K562 (cell line): ENCODE measurements around the gene CCDC183. TPM values are rescaled to one million over a fixed set of nuclear protein-coding genes. Genes with fewer than 3 reads are reported as not detected.
A peak's percentile ranks its signal among the peaks of the same experiment; 100 is the strongest.

ENCODE experiments used
- BRCA1 ChIP-seq, 2 experiments: fragments of 450-650 bp in 1 of 2; sonication (generic) in 1 of 2; formaldehyde crosslinking in 1 of 2; IDR thresholded peaks; 2 replicates each; pipeline versions ENCODE4 v1.5.0 to v1.6.1; 2017 to 2020; ENCODE audit warnings: mild to moderate bottlenecking in 1 of 2, missing genetic modification reagents in 1 of 2
- L3MBTL2 ChIP-seq: fragments of 450-650 bp; IDR thresholded peaks from 2 replicates; pipeline ENCODE4 v1.6.1; 2016; ENCODE audit warnings: mild to moderate bottlenecking, moderate library complexity
- MGA ChIP-seq: fragments of 450-650 bp; IDR thresholded peaks from 2 replicates; pipeline ENCODE4 v1.6.1; 2016; ENCODE audit warnings: mild to moderate bottlenecking, moderate library complexity
- NFXL1 ChIP-seq: fragments of 450-650 bp; formaldehyde crosslinking; IDR thresholded peaks from 2 replicates; pipeline ENCODE4 v1.4.0; 2021; ENCODE audit warnings: mild to moderate bottlenecking
- SAFB ChIP-seq: fragments of 200-400 bp; formaldehyde crosslinking; IDR thresholded peaks from 2 replicates; pipeline ENCODE4 v1.6.1; 2017; ENCODE audit warnings: low read depth, low read length, borderline replicate concordance
- polyA plus RNA-seq, 8 experiments: library from polyadenylated mRNA; depleted of rRNA in 4 of 8; stranded (reverse) in 5 of 8; unstranded in 3 of 8; fragments of >200 nt; fragmentation: Nextera tagmentation in 2 of 8; fragmentation: Illumina TruSeq in 1 of 8; extraction: Ambion mirVana in 2 of 8; extraction: Trizol in 1 of 8; gene quantifications; 2 replicates each; pipeline versions ENCODE4 v1.2.1 to v1.2.3, GENCODE V29; 2011 to 2014; ENCODE audit warnings: inconsistent platforms in 1 of 8, missing spikeins in 1 of 8
- total RNA-seq, 7 experiments: library from RNA; depleted of rRNA in 6 of 7; stranded (reverse); fragments of >200 nt in 6 of 7; fragmentation: Illumina TruSeq in 2 of 7; extraction: Trizol in 2 of 7; gene quantifications; 2 replicates each; pipeline versions ENCODE4 v1.2.1 to v1.2.3, GENCODE V29; 2011 to 2021; ENCODE audit warnings: low replicate concordance in 1 of 7

CCDC183 gene
- total and polyA plus RNA-seq, 9 of the 15 experiments (the other 6 are each of a cell fraction or from before 2014, with no cell fraction given): 0.21 to 0.60 (median 0.29) TPM; not detected in 4

GRCh38 chr9:136773386-136774044 is 22.6 kb upstream of the CCDC183 start (continued):
- TF ChIP-seq MGA (peak; percentile 2; the same call in 1 of the 2 replicates), NFXL1 (CRISPR knock-in tag) (no peak), L3MBTL2 (0 out of 2 replicates have a peak, but pooled peaks have one; percentile 41), SAFB (no peak), BRCA1 (IDR thresholded peaks at IDR 0.05) (no peak), BRCA1 (CRISPR knock-in tag; IDR thresholded peaks at IDR 0.05) (no peak)
